SW480 (cell line): ENCODE results near the gene ROCK2.

Experiments used
- DNase-seq: peaks from one replicate; pipeline ENCODE4 v3.0.0-alpha.2; 2016; ENCODE audit warnings: low spot score

Gene ROCK2

GRCh38 chr2:11152591-11152990 is 191.8 kb downstream of the ROCK2 start:
- no peak for DNase-seq

- DNase-seq, result no peak
These were observed 197.2 kb downstream of the ROCK2 start for GRCh38 chr2:11147263-11147662.

GRCh38 chr2:11146076-11146475 is 198.4 kb downstream of the ROCK2 start:
- no peak for DNase-seq

- no peak for DNase-seq
These were observed 199.1 kb downstream of the ROCK2 start for GRCh38 chr2:11145350-11145749.

- DNase-seq, result no peak
These were observed 199.7 kb downstream of the ROCK2 start for GRCh38 chr2:11144738-11145079.

- DNase-seq, result no peak
These were observed 200.2 kb downstream of the ROCK2 start for GRCh38 chr2:11144077-11144737.

- no peak for DNase-seq
These were observed 201.4 kb downstream of the ROCK2 start for GRCh38 chr2:11142987-11143386.

- DNase-seq, result no peak
These were observed 202.1 kb downstream of the ROCK2 start for GRCh38 chr2:11142330-11142729.

GRCh38 chr2:11141319-11141718 is 203.1 kb downstream of the ROCK2 start:
- DNase-seq, result no peak

- no peak for DNase-seq
These were observed 203.9 kb downstream of the ROCK2 start for GRCh38 chr2:11140492-11140891.

- DNase-seq, result no peak
These were observed 210.1 kb downstream of the ROCK2 start for GRCh38 chr2:11134349-11134748.

GRCh38 chr2:11133936-11134320 is 210.5 kb downstream of the ROCK2 start:
- no peak for DNase-seq

- DNase-seq, result no peak
These were observed 211.0 kb downstream of the ROCK2 start for GRCh38 chr2:11133238-11133935.

- no peak for DNase-seq
These were observed 212.3 kb downstream of the ROCK2 start for GRCh38 chr2:11132036-11132671.

- DNase-seq, result no peak
These were observed 213.1 kb downstream of the ROCK2 start for GRCh38 chr2:11131166-11131920.
